Activated CD8-positive, alpha-beta memory T cell treated with anti-CD3 and anti-CD28 coated beads, Interleukin-2, amount 50 U/mL, for 24 hours (primary cell): ENCODE measurements around the gene BPIFA1.

Experiments used
- DNase-seq: peaks from one replicate; pipeline ENCODE4 v3.0.0-alpha.2; 2020; ENCODE audit errors: extremely low read depth

The BPIFA1 gene

DNA sequence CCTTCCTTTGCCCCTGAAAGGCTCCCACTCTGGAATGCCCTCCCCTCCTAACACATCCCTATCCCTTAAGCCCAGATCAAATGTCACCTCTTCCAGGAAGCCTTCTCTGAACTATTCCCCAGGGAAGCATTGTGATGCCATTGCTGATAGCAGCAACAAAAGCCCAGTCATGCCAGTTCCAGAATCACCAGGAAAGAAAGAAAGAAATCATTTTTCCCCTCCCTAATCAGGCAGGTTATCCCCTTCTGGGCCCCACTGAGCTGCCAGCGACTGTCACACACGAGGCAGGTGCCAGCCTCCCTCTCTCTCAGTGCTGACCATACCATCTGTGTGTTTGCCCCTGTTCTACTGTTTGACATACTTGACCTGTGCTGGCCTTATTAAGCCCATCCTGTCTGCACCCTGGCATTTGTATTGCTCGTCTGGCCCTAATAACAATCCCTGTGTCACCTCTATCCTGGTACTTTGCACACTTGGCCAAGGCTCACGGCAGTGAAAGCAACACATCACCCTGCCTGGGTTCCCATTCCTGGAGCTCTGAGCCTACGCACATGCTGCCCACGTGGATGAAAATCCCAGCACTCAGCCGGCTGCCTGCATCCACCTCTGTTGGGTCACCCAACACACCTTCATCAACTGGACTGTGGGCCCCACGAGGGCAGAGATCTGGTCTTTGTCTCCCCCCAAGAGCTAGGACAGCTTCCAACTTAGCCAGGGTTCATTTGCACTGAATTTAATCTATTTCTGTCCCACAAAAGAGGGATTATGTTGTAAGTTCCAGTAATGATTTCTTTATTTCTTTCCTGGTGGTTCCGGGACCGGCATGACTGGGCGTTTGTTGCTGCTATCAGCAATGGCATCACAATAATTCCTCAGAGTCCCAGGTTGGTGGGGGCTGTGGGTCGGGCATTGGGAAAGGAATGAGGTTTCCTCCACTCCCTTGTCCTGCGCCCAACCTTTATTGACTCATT is 42.0 kb downstream of the BPIFA1 start:
- DNase-seq: no peak

DNA sequence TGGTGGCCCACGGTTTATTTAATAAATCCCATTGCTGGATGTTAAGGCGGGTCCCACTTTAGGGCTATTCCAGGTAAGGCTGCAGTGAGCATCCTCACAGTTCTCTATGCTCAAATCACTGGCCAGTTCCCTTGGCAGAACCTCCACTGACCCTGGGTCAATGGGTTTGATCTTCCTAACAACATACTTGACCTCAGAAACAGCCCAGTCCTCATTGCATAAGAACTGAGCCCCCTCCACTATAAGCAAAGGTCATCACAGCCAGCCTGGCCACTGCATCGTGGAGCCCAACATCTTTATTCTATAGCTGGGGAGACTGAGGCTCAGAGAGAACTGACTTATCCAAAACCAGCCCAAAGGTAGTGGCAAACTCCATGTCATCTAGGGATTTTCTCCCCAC is 42.9 kb downstream of the BPIFA1 start:
- no peak for DNase-seq

DNA sequence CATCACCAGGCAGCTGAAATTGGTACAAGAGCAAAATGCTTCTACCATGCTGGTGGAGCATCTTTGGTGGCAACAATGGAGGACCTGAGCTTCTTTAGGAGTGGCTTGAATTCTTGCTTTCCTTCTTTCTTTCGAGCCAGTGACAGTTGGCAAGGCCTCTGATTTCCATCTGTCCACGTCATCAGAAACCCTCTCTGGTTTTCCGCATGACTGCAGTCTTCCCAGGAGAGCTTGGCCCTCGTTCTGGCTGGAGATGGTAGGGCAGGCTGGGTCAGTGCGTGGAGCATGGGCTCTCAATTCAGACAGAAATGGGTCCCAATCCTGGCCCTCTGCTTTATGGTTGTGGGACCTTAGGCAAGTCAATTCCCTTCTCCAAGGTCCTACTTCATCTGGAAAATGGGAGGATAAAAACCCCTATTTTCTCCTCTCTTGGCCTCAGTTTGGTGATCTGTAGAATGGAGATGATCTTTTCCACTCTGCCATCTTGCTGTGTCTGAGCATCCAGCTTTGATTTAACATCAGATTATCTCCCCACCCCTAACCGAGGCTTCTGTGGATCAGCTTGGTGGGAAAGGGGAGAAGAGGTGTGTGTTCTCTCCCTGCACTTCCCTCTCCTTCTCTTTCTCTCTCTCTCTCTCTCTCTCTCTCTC is 43.6 kb downstream of the BPIFA1 start:
- DNase-seq: no peak

DNA sequence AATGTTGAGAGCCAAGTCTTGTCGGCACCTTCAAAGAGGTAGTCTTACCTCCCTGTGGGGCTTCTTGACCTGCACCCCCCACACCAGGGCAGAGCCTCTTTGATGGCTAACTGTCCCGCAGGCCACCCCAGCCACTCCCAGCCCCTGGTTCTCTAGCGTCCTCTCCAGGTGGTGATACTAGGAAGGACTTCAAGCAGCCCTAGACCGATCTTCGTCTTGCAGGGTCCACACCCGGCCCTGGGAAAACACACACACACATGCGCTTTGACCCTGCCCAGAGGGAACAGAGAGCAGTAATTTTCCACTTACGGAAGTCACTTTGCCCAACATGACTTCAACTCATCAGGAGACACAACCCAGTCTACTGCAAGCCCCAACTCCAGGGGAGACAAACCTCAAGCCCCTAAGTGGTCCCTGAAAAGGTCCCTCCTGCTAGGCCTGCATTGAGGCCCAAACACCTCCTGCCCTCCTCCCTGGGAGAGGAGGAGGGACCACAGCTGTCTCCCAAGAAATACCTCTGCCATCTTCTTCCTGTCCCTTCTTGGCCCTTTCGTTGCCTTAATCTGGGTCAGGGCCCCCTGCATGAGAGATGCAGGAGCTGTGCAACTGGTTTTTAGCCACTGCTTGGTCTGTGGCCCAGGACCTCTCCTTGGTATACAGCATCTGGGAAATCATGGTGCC is 44.3 kb downstream of the BPIFA1 start:
- no peak for DNase-seq

DNA sequence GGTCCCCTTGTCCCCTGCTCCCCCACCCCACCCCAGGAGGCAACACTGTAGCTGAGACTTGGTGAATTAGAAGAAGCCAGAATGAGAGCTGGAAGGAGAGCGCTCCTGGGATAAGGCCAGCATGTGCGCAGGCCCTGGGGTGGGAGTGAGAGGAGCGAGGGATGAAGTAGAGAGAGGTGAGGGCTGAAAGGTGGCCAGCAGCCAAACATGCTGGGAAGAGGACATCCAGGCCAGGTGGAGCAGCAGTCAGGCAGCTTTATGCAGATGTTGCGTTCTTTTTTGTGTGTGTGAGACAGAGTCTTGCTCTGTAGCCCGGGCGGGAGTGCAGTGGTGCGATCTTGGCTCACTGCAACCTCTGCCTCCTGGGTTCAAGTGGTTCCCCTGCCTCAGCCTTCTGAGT is 45.0 kb downstream of the BPIFA1 start:
- DNase-seq: no peak

DNA sequence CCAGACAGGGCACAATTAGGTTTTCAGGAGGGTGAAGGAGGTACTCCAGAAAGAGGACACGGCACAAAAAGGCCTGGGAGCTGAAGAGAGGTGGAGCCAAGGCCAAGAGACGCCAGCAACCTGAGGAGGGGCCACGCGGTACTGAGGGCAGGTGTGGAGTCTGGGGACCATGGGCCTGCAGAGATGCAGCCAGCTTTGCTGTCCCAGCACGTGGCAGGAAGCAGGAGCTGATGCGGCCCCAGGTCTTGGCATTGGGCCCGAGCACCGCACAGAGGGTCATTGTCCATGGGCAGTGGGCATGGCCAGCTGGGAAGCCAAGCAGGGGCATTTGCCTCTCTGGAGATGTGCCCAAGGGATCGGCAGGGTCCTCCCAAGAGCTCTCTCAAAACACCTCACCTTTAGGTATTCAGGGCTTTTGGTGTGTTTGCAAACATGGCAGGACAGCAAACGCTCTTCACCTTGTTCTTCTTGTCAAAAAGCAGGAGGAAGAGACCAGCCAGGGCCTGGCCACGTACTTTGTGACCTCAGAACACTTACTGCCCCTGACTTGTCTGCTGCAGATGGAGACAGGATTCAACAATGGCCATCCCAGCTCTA is 45.9 kb downstream of the BPIFA1 start:
- no peak for DNase-seq

DNA sequence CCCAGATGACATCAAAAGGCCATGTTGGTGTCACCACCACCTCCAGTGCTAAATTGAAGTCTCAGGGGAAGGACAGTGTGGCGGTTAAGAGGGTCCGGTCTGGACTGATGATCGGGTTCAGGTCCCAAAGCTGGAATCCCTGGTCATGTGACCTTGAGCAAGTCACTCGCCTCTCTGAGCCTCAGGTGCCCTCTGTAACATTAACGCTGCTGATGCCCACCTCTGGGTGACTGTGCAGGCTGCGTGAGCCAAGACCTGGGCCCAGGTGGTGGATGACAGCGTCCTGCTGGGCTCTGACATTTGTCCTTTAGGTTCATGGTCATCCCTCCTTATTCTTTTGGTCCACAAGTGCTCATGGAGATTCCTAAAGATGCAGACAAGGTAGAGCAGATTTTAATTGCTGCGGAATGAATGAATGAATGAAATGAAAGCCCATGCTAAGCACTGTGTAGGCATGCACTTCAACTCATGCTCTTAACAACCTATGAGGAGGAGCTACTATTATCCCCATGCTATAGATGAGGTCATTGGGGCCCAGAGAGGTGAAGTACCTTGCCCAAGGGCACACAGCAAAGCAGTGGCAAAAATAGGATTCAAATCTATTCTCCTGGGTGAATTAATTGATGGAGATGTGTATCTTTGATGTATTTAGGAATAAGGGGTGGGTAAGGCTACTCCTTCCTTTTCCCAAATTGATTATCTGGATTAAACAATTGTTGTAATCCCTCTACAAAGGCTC is 46.6 kb downstream of the BPIFA1 start:
- no peak for DNase-seq

DNA sequence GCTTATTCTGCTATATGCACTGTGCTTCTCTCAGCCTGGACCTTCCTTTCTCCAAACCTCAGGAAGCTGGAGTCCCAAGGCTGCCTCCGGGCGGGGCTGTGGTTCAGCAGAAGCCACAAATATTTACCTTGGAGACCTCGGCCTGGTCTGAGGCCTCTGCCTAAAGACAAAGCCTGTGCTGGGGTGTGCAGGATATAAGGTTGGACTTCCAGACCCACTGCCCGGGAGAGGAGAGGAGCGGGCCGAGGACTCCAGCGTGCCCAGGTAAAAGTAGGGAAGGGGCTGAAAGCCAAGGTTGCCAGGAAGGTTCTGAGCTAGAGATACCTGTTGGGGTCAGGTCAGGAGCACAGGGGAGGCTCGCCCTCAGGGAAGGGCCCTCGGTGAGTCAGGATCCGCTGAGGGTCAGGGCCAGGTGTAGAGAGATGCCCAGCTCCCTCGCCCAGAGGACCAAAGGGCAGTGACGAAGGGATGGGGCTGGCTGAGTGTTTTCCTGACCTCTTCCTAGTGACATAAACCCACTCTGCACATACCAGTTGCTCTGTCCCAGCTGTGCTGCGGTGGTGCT is 47.3 kb downstream of the BPIFA1 start, which contains the start of gene BPIFB1:
TSS of gene BPIFB1 (plus strand) at position 224 of the 565 bp plus-strand sequence. CDS start 2,860 bp downstream, outside the sequence.
- no peak for DNase-seq

DNA sequence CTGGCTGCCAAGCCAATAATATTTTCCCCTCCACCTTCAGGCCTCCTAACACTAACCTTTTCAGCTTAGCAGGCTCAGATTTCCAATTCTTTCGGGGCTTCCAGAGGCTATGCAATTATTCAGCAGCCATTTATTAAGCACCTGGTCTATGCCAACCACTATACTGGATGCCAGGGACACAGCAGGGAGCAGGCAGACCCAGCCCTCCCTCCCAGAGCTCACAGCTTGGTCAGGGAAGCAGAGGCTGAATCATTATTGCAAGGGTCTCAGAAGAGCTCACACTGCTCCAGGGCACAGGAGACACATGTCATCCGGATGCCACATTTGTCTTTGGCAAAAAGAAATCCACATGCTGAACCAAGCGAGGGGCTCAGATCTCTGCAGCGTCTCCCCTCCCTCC is 48.5 kb downstream of the BPIFA1 start:
- DNase-seq: no peak

DNA sequence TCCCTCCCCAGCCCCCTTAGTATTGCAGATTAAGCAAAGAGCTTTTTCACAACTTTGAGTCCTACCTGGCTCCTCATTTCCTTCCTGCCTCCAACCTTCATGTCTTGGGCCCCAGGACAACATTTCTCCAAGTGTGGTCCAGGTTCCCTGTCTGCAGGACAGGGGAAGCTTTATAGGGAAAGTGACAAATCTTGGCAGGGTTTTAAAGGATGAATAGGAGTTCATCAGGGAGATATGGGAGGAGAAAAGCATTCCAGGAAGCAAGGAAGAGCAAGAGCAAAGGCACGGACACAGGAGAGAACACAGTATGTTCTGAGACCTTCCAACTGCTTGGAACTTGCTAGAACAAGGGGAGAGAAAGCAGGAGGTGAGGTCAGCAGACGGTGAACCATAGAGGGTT is 49.1 kb downstream of the BPIFA1 start:
- no peak for DNase-seq

DNA sequence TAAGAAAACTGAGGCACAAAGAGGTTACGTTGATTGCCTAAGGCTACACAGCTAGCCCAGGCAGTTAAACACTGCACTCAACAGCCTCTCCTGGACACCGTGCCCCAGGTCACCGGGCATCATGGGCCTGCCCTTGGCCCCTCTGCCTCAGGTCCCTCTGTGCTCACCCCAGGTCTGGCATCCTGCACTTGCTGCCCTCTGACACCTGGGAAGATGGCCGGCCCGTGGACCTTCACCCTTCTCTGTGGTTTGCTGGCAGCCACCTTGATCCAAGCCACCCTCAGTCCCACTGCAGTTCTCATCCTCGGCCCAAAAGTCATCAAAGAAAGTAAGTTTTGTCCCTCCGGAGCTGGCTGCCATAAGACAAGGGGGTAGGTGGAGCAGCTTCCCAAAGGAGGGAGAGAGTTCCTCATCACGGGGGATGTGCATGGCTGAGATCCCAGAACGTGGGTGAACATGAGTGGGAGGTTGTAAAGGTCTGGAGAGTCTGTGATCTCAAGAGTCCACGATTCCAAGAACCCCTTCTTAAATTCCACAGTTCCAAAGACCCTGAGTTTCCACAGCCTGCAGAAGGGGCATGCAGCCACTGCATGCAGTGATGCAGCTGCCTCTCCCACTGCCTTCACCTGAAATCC is 50.2 kb downstream of the BPIFA1 start:
- no peak for DNase-seq

DNA sequence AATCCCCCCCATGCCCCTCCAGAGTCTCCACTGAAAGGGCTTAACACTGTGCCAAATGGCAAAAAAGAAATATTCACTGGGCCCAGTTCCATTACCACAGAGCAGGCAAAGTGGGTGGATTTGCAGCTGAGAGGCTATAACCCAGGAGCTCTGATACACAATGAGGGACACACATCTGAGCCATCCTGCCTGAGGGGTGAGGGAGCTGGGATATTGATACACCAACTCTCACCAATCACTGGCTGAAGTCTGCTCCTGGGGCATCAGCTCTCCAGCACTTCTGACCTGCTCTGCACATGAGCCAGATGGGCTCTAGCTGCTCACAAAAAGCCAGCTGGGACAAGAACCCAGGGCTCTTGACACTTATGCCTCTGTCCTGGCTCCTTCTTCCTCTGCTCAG is 52.1 kb downstream of the BPIFA1 start:
- no peak for DNase-seq

DNA sequence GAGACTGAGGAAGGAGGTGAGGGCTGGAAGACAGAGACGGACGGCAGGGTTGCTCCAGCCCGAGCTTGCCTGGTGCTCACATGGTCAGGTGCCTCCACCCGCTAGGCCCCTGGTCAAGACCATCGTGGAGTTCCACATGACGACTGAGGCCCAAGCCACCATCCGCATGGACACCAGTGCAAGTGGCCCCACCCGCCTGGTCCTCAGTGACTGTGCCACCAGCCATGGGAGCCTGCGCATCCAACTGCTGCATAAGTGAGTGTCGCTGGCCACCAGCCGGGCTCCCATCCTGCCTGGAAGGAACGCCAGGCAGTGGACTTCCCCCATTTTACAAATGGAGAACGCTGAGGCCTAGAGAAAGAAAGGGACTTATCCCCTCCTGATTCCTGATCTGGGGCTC is 55.1 kb downstream of the BPIFA1 start:
- no peak for DNase-seq

DNA sequence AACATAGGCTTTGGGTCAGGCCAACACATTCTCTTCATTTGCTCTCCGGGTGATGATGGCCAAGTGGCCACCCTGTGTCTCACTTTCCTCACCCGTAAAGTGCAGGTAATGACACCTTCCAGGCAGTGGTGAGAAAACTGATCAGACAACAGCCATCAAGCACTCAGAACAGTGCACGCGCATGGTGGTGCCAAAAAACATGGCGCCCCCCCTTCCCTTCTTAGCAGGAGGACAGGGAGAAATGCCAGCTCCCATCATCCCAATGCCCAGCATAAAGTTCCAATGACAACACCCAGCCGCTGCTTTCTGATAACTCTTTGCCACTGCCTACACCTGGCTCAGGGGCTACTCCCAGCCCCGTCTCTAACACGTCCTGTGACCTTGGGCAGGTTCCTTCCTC is 55.6 kb downstream of the BPIFA1 start:
- no peak for DNase-seq

DNA sequence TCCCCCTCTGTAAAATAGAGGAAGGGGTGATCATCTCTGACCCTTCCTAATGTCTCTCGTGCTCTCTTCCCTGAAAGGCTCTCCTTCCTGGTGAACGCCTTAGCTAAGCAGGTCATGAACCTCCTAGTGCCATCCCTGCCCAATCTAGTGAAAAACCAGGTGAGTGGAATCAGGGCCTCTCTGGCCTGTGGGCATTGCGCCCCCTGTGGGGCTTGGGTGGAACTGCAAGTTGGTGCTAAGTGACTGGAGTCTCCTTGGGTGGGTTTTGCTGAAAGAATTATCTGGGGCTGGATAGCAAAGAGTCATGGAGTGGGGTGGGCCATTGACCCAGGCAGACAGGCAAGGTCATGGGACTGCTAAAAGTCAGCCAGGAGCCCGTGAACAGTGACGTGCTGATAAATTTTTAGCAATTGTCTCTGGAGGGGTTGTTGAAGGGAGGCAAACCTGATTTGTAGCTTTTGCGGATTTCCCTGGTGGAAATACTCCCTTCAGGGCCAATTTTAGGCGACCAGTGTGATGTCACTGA is 56.1 kb downstream of the BPIFA1 start:
- peak; percentile 9 for DNase-seq
